Right forelimb (tissue), 1 donor: ENCODE results near the gene DHX58.

Experiments used
- DNase-seq: peaks from one replicate; pipeline ENCODE4 v3.0.0-alpha.2; 2018

The DHX58 gene

DNA sequence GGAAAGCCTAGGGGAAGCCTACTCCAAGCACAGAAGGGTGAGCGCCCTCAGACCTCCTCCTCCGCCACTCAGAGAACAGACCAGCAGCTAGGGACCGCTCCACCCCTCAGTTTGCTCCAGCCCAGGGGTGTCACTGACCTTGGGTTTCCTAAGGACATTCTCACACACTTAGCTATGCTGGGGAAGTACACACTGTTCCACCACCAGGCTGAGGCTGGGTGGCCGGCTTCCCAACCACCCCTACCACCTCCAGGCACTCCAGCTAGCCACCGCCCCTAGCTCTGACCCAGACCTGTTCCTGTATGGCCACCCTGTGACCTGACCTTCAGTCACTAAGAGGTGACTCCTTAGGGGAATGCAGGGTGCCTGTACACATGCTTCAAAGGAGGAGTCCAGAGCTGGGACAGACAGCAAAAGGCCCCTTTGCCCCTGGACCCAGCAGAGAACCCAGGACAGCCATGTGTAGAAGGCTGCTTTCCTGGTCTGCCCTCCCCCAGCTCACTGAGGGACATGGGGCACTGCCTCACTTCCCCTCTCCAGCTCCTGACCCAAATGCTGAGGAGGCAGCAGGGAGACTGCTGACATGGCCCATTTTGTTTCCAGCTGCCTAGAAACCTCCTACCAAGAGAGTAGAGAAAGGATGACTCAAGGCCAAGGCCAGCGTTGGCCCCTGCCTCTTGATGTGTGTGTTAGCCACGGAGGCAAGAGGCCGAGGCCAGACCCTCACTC is 16.8 kb upstream of the DHX58 start:
- no peak for DNase-seq

DNA sequence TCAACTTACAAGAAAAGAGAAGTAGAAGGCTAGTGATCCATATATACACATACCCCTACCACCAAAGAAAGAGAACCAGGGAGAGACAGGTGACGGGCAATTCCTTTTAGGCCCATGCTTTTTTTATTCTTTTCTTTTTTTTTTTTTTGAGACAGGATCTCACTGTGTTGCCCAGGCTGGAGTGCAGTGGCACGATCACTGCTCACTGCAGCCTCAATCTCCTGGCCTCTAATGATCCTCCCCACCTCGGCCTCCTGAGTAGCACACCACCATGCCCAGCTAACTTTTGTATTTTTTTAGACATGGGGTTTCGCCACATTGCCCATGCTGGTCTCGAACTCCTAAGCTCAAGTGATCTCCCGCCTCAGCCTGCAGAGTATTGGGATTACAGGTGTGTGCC is 14.9 kb upstream of the DHX58 start:
- DNase-seq, result no peak

DNA sequence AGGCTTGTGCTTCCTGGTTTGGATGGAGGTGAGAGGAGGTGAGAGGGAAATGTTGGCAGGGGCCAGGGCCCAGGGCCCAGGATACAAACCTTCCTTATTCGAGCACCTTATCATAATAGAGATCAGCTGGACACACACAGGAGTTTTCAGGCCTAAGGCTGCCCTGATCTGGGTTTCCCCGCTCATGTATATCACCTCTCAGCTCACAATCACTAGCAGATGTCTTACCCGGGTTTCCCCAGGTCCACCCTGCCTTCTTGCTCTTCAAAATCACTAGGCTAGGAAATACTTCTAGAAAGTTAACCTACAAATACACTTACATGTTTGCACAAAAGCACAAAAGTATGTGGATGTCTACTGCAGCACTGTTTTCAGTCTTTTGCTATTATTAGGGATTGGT is 14.3 kb upstream of the DHX58 start:
- no peak for DNase-seq

DNA sequence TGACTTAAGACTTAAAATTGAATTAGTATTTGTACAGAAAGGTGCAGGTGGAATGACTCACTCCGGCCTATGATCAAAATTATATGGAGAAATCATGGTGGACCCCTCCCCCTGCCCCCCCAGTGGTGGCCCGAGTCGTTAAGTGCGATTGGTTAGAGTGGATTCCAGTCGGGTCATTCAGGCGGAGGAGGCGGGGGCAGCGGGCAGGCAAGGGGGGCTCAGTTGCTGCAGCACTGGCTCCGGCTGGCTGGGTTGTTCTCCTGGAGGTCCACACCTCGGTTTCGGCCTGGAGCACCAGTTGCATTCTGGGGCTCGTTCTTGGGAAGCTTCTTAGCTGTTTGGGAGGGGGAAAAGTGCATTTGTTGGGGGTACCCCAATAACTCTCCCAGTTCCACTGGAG is 13.1 kb upstream of the DHX58 start:
- no peak for DNase-seq

DNA sequence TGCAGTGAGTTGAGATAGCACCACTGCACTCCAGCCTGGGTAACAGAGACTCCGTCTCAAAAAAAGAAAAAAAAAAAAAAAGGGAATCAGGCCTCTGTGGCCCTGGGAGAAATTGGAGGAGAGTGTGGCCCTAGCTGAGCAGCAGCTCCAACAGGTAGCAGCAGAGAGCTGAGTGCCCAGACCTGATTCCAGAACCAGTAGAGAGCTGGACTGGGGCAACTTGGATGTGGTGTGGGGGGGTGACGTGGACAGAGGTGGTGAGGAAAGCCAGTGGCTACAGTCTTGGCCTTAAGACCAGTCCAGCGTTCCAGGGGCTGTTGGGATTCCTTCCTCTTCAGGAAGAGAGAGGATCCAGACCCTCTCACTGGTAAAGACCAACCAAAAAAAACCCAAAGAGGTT is 11.7 kb upstream of the DHX58 start:
- DNase-seq, result no peak

DNA sequence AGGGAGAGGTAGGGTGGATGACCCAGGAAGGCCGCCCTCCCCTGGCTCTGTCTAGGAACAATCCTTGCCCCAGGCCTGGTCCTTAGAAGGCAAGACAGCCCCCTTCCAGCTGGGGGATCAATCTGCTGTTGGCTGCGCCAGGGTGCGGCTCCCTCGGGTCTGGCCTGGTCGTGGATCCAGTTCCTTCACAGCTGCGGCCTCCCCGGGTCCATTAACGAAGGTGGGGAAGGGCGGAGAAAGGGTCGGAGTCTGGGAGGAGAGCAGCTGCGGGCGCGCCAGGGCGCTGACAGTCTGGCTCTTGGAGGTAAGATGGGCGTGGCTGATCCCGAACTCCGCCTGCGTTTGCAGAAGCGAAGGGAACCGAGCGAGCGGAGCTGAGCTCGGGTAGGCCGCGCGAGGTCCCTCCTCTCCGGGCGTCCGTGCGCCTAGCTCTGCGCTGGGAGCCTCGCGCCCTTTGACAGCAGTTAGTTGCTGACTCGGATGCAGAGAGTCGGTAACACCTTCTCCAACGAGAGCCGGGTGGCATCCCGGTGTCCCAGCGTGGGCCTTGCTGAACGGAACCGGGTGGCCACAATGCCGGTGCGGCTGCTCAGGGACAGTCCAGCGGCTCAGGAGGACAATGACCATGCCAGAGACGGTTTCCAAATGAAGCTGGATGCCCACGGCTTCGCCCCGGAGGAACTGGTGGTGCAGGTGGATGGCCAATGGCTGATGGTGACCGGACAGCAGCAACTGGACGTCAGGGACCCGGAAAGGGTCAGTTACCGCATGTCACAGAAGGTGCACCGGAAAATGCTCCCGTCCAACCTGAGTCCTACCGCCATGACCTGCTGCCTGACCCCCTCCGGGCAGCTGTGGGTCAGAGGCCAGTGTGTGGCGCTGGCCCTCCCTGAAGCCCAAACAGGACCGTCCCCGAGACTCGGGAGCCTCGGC is 10.1 kb upstream of the DHX58 start, which contains the start of gene HSPB9:
Gene HSPB9 (plus strand): TSS at position 434 of the 933 bp plus-strand sequence. CDS start 47 bp downstream, at position 481.
- peak; percentile 68 for DNase-seq

DNA sequence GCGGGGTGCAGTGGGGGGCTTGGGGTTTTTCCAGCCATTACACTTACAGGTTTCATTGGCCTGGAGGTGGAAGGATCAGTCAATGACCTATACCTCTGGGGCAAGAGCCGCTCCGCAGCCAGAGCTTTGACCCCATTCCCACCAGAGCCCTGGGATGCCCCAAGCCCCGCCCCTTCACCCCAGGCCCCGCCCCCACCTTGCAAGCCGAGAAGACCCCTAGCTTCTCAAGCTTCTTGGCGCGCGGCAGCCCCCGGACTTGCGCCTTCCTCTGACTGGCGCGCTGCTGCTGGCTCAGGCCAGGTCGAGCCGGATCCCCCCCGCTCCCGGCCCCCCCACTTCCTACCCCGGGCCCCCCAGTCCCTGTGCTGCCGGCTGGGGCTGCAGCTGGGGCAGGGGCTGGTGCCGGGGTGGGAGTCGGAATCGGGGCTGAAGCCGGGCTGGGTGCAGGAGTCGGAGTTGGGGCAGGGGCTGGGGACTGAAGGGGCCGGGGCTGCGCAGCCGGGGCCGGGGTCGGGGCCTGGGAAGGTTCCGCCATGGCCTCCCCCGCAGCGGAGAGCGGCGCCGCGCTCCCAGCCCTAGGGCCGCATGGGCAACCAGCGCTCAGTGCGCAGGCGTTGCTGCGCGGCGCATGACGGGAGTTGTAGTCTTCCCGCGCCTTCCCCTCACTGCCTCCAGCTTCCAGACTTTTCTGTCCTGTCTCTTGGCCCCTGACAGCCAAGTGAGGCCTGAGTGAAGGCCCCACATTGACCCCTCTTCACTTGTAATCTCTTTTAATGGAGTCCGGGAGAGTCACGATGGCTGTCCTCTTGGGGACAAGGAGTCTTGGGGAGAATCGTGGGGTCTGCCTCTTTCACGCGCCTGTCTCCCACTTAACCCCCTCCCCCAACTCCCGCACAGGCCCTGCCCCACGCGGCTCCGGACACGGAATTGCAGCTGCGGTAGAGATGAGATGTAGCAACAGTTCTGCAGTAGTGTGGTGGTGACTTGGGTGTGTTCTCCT is 8.6 kb upstream of the DHX58 start, which contains the start of gene KAT2A:
Gene KAT2A (minus strand): TSS at position 598 of the 1,000 bp plus-strand sequence. CDS start 63 bp downstream, at position 535.
- DNase-seq, result peak; percentile 89

DNA sequence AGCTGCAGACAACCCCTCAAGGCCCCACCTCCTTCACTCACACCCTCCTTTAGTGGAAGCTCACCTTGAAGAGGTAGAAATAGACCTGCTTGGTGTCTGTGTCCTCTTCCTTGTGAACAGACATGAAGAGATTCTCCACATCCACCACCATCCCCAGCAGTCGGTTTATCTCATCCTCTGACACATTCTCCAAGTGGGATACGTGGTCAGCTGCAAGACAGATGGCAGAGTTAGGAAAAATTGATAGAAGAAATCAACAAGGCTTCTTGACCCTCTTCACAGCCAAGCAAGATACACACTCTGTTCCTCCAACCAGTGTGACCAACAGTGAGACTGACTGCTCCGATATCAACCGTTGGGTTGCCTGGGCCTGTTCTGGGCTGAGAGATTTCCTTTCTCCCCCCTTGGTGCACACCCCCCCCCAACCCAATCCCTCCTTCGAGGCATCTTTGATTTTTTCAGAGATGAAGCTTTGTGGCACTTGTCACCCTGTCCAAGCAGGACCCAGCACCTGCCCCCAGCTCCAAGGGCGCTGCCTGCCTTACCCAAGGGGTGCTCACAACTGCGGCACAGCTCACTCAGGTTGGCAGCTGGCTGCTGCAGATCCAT is 7.8 kb upstream of the DHX58 start:
- no peak for DNase-seq

DNA sequence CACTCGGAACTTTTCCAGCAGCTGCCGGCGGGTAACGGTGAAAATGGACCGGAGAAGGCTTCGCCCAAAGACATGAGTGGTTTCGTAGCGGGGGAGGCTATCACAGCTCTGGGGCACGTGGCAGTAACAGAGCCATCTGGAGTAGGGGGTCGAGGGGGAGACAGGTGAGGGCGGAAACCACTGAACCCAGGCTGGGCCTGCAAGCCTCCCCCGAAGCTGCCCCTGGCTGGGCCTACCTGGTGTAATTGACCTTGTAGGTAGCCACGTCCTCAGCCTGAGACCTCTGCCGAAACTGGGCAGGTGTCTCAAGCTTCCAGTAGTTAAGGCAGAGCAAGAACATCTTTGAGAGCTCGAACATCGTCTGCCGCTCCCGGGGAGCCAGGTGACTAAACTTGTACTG is 6.8 kb upstream of the DHX58 start:
- no peak for DNase-seq

DNA sequence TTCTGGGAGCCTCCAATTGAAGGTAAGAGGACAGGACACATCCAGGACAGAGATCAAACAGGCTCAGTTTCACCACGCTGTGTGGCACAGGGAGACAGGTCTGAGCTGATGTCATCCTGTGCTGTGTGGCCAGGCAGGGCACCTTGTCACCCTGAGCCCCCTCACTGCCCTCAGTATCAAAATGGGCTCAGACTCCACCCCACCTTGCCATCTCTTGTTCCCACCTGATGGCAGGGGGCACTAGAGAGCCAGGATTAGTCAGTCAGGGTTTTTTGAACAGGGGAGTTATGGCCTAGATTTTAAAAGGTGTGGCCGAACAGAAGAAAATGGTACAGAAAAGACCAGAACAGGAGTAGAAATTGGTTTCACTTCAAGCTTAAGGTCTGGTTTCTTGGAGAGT is 6.0 kb upstream of the DHX58 start:
- no peak for DNase-seq

DNA sequence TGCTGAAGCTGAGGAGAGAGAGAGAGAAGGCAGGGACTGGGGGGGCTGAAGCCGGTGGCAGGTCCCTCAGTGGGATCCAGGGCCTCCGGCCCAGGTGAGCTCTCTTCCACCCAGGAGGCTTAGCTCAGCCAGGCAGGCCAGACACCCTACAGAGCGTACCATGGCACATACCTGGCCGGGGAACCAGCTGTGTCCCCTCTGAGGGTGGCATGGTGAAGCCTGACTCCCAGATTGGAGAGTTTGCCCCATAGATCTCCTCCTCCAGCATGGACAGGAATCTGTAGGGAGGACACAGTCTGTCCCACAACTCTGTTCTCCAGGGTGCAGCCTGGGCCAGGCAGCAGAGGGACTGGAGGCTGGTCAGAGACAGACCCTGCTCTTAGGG is 5.6 kb upstream of the DHX58 start:
- DNase-seq, result no peak

DNA sequence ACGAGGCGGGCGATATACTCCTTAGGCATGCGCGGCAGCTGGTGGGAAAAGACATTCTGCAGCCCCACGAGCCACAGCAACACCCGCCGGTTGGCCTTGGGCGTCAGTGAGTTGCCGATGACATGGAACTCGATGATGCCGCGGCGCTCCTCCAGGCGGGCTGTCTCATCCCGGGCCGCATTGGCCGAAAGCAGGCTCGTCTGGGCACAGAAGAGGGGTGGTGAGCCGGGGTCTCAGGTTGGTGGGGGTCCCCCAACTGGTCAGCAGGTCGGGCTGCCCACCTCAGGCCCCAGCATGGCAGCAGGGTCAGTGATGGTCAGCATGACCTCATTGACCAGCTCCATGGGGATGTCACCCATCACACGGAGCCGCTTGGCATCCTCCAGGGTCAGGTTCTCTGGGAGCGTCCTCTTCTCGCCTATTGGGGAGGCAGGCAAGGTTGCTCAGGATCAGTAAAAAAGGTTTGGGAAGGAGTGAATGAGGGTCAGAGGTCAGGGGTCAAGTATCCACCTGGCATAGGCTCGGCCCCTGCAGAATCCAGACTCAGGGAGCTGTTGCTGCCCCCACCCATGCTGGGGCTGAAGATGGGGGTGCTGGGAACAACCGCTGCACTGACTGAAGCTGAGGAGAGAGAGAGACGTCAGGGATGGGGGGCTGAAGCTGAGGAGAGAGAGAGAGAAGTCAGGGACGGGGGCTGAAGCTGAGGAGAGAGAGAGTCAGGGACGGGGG is 5.0 kb upstream of the DHX58 start:
- no peak for DNase-seq

DNA sequence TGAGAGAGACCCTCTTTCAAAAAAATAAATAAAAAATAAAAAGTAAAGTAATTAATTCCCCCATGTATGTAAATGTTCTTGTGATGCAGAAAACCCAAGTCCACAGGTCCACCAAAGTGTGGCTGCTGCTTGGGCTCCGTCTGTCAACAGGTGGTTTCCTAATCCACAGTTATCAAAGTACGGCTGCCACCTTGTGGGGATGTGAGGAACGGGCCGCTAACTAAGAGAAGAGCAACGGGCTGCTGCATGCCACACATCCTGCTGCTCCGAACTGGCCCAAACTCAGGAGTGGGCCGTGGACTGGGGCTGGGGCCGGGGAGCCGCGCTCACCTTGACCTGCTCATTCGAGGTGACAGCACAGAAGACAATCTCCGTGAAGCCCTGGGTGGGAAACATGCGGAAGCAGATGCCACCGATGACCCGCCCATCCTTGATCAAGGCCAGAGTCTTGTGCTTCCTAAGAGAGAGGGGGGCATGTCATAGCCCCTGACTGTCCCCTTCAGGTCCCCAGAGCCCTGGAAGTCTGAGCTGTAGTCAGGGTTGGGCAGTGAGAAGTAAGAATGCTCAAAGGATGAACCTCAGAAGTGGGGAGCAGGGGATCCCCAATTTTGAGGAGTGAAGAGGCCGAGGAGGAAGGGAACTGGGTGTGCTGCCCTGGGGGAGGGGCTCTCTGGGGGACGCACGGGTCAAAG is 4.3 kb upstream of the DHX58 start:
- DNase-seq, result peak; percentile 86

DNA sequence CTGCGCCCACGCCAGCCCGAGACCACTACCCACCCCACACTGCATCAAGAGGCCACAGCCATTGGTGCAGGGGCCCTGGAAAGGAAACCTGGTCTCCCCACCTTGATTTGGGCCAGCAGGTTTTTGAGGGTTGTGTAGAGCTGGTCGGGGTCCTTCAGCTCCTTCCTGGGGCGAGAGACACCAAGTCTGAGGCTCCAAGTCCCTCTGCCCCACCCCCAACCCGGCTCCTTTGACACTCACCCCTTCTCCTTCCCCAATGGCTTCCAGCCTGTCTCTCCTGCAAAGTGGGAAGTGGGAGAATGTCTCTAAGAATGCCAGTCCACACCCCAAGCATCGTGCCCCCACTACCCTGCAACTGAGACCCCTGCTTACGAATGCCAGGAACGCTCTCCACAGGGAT is 1.6 kb upstream of the DHX58 start:
- DNase-seq, result no peak

DNA sequence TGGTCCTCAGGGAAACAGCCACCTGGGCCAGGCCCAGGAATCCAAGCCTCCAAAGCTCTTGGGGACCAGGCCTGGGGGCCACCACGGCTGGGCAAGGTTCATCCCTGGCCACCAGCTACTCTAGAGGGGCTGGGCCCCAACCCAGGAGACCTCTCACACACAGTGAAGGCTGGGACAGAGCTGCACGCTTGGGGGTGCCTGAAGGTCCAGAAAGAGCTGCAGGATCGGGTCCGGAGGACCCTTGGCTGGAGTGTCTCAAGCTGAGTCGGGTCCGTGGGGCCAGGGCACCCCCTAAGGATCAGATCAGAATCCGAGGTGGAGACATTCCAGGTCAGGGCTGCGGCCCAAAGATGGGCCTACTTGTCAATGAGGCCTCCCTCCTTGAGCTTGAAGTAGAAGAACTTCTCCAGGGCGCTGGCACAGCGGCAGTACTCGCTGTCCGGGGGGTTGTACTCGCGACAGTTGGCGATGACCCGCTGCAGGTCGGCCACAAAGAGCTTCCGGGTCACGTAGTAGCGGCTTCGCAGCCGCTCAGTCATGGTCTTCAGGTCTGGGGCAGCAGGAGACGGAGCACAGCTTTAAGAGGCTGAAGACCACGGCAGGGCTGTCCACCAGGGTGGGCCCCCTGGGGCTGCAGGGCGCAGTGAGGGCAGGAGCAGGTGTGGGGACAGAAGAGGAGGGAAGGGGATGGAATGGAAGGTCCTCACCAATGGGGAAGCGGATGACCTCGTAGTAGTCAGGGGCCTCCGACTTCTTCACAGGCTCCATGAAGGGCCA is 967 bp upstream of the DHX58 start:
- no peak for DNase-seq

DNA sequence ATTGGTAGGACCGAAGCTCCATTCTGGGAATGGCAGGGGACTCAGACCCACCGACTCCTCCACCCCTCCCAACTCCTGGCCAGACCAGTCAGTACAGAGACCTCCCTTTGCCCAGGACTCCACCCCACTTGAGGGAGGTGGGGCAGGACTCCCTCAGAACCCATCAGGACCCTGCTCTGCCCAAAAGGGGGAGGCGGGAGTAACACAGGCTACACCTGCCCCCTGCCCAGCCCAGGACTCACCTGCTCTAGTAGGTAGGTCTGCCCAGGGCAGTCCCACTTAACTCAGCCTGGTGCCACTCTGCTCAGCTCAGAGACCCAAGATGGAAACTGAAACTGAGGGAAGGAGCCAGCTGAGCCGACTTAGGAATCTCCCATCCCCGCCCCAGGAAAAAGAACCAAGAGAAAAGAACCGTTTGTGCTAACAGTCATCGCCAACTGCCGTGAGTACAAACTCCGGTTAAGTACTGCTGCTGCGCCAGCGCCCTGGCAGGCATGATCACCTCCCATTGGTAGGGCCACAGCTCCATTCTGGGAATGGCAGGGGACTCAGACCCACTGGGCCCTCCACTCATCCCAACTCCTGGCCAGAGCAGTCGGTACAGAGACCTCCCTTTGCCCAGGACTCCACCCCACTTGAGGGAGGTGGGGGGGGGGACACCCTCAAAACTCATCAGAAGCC is 503 bp downstream of the DHX58 start:
- DNase-seq, result no peak

DNA sequence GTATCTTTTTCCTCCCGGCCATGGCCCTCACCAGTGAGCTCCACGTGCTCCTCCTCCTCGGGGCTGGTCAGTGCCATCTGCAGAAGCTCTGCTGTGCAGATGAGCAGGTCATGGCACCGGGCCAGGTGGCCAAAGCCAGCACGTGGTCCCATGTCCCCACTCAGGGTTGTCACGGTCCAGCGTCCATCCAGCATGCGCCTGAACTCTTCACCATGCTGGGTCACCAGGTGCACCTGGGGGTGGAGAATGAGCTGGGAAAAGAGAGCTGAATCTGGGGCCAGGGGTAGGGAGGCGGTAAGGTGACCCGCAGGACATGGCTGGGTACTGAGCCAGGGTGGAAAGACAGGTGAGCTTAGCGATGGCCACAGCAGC is 1.3 kb downstream of the DHX58 start:
- DNase-seq, result no peak

DNA sequence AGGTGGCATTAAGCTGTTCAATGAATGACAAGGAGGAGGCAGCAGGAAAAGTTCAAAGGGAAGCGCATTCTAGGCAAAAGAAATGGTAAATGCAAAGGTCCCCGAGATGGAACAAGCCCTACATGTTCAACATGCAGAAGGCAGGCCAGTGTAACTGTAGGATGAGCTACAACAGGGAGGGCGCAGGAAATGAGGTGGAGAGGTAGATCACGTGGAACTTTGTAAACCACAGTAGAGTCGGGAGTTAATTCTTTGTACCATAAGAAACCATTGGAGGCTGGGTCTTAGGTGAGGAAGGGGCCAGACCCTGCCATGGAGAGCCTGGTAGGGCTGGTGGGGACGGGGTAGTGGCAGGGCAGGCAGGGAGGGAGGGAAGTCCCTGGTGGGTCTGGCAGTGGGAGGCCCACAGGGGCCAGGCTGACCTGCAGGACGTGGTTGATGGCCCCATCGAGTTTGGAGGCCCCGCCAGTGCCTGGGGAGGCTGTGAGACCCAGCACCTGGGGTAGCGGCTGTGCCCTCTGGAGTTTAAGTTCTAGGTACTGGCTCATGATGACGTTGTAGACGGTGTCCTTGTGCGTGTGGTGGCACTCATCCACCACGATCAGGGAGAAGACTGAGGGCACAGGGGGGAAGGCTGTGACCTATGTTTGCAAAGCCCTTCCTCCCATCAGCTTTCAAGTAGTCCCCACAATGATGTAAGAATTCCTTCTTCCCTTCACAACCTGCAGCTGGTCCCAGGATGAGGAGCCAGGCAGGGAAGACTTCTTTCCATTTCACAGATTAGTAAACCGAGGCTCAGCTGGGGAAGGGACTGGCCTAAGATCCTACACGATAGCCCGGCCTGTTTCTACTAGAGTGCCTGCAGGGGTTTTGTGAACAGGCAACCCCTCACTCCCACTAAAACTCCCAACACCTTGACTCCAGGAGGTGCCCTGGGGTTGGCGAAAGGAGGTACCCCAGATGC is 1.9 kb downstream of the DHX58 start:
- DNase-seq, result no peak
